HG03196 (cell line): ENCODE results near the gene ULK4.
"Not testable (repeated sequence)": the region's sequence is repeated elsewhere in the genome, so short reads cannot be mapped to it uniquely, and the experiment has no call there.

ENCODE experiments used
- ATAC-seq: cut with Tn5 transposase; IDR thresholded peaks from one replicate; pipeline ENCODE4 v1.9.1; 2021; ENCODE audit not compliant: unreplicated experiment

Gene ULK4

GRCh38 chr3:41961751-41962679, at the start of gene ULK4:
Gene ULK4 (minus strand): TSS chr3:41962103. CDS start chr3:41954759, 7,344 bp downstream.
- ATAC-seq: peak; percentile 95

GRCh38 chr3:42010530-42010929, 48.6 kb upstream of the ULK4 start:
- no peak for ATAC-seq

GRCh38 chr3:42009456-42009855, 47.6 kb upstream of the ULK4 start:
- ATAC-seq: no peak

- ATAC-seq: no peak
Observed at GRCh38 chr3:42007785-42008184, 45.9 kb upstream of the ULK4 start.

GRCh38 chr3:42005401-42005800, 43.5 kb upstream of the ULK4 start:
- ATAC-seq: no peak

- ATAC-seq: no peak
Observed at GRCh38 chr3:42002790-42003189, 40.9 kb upstream of the ULK4 start.

- no peak for ATAC-seq
Observed at GRCh38 chr3:42001777-42002176, 39.9 kb upstream of the ULK4 start.

- ATAC-seq: no peak
Observed at GRCh38 chr3:41999909-42000308, 38.0 kb upstream of the ULK4 start.

GRCh38 chr3:41997702-41998550, 36.0 kb upstream of the ULK4 start:
- no peak for ATAC-seq

- no peak for ATAC-seq
Observed at GRCh38 chr3:41991437-41991836, 29.5 kb upstream of the ULK4 start.

GRCh38 chr3:41989518-41989917, 27.6 kb upstream of the ULK4 start:
- no peak for ATAC-seq

GRCh38 chr3:41987627-41988026, 25.7 kb upstream of the ULK4 start:
- no peak for ATAC-seq

GRCh38 chr3:41986561-41986960, 24.7 kb upstream of the ULK4 start:
- no peak for ATAC-seq

- ATAC-seq: no peak
Observed at GRCh38 chr3:41985018-41985417, 23.1 kb upstream of the ULK4 start.

- not testable (repeated sequence) for ATAC-seq
Observed at GRCh38 chr3:41983091-41983490, 21.2 kb upstream of the ULK4 start.

- ATAC-seq: not testable (repeated sequence)
Observed at GRCh38 chr3:41977401-41977800, 15.5 kb upstream of the ULK4 start.

GRCh38 chr3:41975416-41976103, 13.7 kb upstream of the ULK4 start:
- ATAC-seq: no peak

GRCh38 chr3:41974223-41974622, 12.3 kb upstream of the ULK4 start:
- no peak for ATAC-seq

GRCh38 chr3:41972802-41973201, 10.9 kb upstream of the ULK4 start:
- ATAC-seq: no peak

- ATAC-seq: no peak
Observed at GRCh38 chr3:41966206-41966605, 4.3 kb upstream of the ULK4 start.

GRCh38 chr3:41963823-41964222, 1.9 kb upstream of the ULK4 start:
- ATAC-seq: no peak
